HL-60/S4 treated with retinoic acid at 250 ng/mL for 4 days and 3 days (cell line): Measurements from ENCODE around the gene MAB21L4.

Experiments used
- in situ Hi-C: fragments of 300-500 bp; cut with MboI; formaldehyde crosslinking; loops from 2 replicates; pipeline ENCODE4 v1.7.0; 2022; ENCODE audit warnings: low sequenced_read_pairs

MAB21L4 gene

DNA sequence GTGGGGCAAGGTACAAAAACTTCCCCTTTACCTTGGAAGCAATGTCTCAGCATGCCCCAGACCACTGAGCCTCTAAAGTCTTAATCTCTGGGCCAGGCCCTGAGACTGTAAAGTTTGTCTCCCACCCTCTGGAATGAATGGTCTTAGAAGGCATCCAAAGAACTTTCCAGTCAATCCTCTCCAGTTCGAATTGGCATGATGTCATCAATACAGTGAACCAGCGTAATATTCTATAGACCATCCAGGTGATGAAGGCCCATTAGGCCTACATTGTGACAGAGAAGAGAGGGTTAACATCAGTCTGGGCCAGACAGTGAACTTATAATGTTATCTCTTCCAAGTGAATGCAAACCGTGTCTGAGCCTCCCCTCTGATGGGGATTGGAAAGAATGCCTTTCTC, 11.2 kb downstream of the MAB21L4 start:
- in situ Hi-C loops: no loop called here

- in situ Hi-C loops: no loop called here
These were observed 11.7 kb downstream of the MAB21L4 start for GRCh38 chr2:240884221-240884620.

GRCh38 chr2:240881913-240882312, 14.0 kb downstream of the MAB21L4 start:
- in situ Hi-C loops: no loop called here

GRCh38 chr2:240879105-240879504, 16.9 kb downstream of the MAB21L4 start:
- in situ Hi-C loops: no loop called here

- in situ Hi-C loops: no loop called here
These were observed 17.5 kb downstream of the MAB21L4 start for GRCh38 chr2:240878341-240878936.

GRCh38 chr2:240877460-240878340, 18.3 kb downstream of the MAB21L4 start:
- in situ Hi-C loops: no loop called here

GRCh38 chr2:240876475-240877251, 19.3 kb downstream of the MAB21L4 start:
- in situ Hi-C loops: no loop called here

DNA sequence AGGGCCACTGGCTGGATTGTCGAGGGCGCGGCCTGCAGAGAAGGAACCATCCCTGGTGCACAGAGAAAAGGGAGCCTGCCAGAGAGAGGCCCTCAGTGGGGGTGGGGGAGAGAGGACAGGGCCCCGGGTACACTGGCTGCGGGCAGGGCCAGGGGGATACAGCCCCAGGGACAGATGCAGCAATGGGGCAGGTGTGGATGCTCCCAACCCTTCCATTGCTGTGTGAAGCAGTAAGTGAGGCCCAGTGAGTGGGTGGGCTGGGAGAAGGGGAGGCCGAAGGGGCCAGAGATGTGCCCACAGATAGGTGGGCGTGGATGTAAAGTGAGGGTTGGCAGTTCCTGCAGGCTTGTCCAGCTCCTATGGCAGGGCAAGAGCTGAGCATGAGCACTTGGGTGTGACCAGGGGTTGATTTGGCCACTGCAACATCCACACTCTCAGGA, 19.9 kb downstream of the MAB21L4 start:
- in situ Hi-C loops: no loop called here

GRCh38 chr2:240875228-240876034, 20.5 kb downstream of the MAB21L4 start:
- in situ Hi-C loops: no loop called here

- in situ Hi-C loops: no loop called here
These were observed 21.2 kb downstream of the MAB21L4 start for GRCh38 chr2:240874715-240875227.

GRCh38 chr2:240873805-240874714, 21.9 kb downstream of the MAB21L4 start:
- in situ Hi-C loops: no loop called here

GRCh38 chr2:240873098-240873788, 22.7 kb downstream of the MAB21L4 start:
- in situ Hi-C loops: no loop called here

DNA sequence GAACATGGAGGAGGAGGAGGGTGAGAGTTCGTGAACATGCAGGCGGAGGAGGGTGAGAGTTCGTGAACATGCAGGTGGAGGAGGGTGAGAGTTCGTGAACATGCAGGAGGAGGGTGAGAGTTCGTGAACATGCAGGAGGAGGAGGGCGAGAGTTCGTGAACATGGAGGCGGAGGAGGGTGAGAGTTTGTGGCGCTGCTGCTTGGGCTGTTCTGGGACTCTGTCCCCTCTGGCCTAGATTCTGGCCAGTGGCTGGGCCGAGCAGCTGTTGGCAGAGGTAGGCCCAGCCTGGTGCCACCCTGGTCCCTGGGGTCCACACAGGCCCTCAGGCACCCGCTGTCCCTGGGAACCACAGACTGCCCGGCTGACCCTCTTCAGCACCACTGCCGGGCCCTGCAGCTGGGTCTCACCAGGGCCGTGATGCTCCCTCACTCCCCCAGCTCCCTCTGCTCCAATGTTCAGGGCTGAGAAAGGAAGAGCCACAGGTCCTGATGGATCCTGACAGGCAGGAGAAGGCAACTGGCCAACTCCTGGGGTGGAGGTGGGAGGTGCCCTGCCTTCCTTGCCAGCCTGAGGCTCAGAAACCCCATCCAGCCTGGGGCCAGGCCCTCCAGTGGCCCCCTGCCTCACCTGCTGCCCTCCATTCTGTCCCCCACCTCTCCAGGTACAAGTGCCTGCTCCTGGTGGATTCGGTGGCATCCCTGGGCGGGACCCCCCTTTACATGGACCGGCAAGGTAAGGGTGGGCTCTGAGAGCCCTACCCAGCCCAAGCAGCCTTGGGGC, 23.4 kb downstream of the MAB21L4 start:
- in situ Hi-C loops: no loop called here

GRCh38 chr2:240871071-240871958, 24.6 kb downstream of the MAB21L4 start:
- in situ Hi-C loops: no loop called here

DNA sequence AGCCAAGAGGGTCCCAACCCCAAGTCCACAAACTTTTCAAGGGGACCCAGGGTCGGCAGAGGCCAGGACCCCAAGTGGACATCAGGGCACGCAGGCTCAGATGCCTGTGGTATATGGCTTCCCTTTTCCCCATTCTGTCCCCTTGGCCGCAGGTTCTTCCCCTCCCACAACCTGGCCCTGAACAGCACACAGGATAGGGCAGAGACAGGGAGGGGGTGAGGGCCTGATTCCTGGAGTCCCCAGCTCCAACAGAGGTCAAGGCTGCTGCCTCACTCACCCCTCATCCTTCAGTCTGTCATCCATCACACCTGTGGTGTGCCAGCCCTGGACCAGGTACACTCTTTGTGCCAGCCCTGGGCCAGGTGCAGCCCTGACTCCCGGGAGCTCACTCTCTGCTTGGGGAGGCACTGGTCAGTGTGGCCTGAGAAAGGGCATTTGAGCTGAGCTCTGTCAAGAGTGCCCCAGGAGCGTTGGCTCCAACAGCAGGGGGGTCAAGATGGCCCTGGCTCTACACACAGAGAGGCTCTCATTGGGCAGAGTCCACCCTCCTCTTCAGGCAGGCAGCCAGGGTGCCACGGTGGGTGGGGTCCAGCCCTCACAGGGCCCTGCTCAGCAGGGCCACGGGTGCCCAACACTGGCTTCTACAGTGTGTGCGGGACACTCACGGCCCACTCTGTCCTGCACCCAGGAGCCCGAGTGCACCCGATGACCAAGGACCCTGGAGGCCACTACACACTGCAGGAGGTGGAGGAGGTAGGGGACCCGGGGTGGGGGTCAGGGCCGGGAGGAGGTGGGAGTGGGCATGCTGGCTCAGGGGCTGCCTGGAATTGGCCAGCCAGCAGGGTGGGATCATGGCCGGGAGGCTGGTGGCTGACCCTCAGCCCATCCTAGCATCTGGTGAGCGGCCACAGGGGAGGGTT, 25.7 kb downstream of the MAB21L4 start:
- in situ Hi-C loops: no loop called here
